Measurements from ENCODE around the gene TNF.

Gene TNF

DNA sequence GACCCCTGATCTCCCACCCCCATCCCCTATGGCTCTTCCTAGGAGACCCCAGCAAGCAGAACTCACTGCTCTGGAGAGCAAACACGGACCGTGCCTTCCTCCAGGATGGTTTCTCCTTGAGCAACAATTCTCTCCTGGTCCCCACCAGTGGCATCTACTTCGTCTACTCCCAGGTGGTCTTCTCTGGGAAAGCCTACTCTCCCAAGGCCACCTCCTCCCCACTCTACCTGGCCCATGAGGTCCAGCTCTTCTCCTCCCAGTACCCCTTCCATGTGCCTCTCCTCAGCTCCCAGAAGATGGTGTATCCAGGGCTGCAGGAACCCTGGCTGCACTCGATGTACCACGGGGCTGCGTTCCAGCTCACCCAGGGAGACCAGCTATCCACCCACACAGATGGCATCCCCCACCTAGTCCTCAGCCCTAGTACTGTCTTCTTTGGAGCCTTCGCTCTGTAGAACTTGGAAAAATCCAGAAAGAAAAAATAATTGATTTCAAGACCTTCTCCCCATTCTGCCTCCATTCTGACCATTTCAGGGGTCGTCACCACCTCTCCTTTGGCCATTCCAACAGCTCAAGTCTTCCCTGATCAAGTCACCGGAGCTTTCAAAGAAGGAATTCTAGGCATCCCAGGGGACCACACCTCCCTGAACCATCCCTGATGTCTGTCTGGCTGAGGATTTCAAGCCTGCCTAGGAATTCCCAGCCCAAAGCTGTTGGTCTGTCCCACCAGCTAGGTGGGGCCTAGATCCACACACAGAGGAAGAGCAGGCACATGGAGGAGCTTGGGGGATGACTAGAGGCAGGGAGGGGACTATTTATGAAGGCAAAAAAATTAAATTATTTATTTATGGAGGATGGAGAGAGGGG lies 1.9 kb upstream of the TNF start:
- DNase-seq = peak in 1 of 2 experiments; percentile 47

DNA sequence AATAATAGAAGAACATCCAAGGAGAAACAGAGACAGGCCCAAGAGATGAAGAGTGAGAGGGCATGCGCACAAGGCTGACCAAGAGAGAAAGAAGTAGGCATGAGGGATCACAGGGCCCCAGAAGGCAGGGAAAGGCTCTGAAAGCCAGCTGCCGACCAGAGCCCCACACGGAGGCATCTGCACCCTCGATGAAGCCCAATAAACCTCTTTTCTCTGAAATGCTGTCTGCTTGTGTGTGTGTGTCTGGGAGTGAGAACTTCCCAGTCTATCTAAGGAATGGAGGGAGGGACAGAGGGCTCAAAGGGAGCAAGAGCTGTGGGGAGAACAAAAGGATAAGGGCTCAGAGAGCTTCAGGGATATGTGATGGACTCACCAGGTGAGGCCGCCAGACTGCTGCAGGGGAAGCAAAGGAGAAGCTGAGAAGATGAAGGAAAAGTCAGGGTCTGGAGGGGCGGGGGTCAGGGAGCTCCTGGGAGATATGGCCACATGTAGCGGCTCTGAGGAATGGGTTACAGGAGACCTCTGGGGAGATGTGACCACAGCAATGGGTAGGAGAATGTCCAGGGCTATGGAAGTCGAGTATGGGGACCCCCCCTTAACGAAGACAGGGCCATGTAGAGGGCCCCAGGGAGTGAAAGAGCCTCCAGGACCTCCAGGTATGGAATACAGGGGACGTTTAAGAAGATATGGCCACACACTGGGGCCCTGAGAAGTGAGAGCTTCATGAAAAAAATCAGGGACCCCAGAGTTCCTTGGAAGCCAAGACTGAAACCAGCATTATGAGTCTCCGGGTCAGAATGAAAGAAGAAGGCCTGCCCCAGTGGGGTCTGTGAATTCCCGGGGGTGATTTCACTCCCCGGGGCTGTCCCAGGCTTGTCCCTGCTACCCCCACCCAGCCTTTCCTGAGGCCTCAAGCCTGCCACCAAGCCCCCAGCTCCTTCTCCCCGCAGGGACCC lies 981 bp upstream of the TNF start:
- DNase-seq = peak; percentile 76 to 78

DNA sequence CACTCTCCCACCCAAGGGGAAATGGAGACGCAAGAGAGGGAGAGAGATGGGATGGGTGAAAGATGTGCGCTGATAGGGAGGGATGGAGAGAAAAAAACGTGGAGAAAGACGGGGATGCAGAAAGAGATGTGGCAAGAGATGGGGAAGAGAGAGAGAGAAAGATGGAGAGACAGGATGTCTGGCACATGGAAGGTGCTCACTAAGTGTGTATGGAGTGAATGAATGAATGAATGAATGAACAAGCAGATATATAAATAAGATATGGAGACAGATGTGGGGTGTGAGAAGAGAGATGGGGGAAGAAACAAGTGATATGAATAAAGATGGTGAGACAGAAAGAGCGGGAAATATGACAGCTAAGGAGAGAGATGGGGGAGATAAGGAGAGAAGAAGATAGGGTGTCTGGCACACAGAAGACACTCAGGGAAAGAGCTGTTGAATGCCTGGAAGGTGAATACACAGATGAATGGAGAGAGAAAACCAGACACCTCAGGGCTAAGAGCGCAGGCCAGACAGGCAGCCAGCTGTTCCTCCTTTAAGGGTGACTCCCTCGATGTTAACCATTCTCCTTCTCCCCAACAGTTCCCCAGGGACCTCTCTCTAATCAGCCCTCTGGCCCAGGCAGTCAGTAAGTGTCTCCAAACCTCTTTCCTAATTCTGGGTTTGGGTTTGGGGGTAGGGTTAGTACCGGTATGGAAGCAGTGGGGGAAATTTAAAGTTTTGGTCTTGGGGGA lies 754 bp downstream of the TNF start:
- DNase-seq = peak in 1 of 2 experiments; percentile 43

DNA sequence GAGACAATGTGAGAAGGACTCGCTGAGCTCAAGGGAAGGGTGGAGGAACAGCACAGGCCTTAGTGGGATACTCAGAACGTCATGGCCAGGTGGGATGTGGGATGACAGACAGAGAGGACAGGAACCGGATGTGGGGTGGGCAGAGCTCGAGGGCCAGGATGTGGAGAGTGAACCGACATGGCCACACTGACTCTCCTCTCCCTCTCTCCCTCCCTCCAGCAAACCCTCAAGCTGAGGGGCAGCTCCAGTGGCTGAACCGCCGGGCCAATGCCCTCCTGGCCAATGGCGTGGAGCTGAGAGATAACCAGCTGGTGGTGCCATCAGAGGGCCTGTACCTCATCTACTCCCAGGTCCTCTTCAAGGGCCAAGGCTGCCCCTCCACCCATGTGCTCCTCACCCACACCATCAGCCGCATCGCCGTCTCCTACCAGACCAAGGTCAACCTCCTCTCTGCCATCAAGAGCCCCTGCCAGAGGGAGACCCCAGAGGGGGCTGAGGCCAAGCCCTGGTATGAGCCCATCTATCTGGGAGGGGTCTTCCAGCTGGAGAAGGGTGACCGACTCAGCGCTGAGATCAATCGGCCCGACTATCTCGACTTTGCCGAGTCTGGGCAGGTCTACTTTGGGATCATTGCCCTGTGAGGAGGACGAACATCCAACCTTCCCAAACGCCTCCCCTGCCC lies 1.7 kb downstream of the TNF start:
- DNase-seq = peak; percentile 70 to 71

DNA sequence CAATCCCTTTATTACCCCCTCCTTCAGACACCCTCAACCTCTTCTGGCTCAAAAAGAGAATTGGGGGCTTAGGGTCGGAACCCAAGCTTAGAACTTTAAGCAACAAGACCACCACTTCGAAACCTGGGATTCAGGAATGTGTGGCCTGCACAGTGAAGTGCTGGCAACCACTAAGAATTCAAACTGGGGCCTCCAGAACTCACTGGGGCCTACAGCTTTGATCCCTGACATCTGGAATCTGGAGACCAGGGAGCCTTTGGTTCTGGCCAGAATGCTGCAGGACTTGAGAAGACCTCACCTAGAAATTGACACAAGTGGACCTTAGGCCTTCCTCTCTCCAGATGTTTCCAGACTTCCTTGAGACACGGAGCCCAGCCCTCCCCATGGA lies 2.2 kb downstream of the TNF start:
- DNase-seq = no peak

DNA sequence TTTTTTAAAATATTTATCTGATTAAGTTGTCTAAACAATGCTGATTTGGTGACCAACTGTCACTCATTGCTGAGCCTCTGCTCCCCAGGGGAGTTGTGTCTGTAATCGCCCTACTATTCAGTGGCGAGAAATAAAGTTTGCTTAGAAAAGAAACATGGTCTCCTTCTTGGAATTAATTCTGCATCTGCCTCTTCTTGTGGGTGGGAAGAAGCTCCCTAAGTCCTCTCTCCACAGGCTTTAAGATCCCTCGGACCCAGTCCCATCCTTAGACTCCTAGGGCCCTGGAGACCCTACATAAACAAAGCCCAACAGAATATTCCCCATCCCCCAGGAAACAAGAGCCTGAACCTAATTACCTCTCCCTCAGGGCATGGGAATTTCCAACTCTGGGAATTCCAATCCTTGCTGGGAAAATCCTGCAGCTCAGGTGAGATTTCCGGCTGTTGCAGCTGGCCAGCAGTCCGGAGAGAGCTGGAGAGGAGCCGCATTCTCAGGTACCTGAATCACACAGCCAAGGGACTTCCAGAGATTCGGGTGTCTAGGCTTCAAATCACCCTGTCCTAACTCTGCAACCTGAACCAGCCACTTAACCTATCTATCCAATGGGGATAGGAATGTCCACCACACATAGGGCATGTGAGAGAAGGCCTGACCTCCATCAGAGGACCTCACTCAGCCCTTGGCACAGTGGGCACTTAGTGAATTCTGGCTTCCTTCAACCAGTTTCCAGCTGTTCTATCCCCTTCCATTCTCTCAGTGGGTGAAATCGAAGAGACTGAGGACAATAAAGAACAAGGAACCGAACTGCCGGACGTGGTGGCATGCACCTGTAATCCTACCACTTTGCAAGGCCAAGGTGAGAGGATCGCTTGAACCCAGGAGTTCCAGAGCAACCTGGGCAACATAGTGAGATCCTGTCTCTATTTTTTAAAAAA lies 3.1 kb downstream of the TNF start:
- DNase-seq = peak in 1 of 2 experiments; percentile 61

DNA sequence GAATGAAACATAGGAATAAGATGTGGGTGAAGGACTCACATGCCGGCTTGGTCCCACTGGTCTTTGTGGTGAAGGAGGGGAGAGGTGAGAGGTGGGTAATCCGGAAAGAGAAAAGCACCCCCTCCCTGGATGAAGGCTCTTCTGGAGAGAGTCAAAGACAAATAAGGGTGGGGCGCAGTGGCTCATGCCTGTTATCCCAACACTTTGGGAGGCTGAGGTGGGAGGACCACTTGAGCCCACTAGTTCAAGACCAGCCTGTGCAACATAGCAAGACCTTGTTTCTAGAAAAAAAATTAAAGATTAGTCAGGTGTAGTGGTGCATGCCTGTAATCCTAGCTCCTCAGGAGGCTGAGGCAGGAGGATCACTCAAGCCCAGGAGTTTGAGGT lies 3.7 kb downstream of the TNF start:
- peak in 1 of 2 experiments; percentile 64 for DNase-seq

DNA sequence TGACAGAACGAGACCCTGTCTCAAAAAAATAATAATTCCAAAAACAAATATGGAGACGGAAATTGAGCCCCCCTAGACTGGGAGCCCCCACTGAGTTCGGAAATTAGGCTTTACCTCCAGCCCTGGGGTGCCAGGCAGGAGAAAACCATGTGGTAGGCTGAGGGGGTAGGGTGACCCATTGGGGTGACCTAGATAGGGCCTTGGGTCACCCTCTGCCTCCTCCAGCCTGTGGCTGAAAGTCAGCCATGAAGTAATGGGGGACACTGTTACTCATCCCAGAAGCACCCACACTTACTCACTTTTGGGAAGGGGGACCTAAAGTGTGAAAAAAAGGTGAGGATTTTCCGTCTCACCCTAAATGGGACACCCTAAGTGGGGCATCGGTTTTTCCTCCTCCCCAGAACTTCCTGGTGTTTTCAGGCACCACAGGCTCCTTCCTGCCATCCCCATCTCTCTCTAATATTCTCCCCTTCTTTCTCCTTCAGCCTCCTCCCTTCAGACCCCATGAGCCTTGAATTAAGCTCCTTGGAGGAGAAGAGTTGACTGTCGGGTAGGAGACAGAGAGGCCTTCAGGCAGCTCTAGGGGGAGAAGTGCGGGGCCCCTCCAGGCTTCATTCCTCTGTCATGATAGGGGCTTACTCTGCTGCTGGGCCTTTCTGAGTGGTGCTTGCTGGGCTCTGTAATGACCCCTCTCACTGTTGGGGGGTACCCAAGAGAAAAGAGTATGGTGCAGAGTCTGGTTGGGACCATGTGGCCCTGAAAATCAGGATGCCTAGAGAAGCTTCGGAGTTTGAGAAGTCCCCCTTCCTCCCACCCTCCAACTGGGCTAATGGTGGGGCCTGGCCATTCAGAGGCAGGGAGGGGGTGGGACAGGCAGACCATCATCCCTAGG lies 4.4 kb downstream of the TNF start:
- peak; percentile 65 to 68 for DNase-seq

DNA sequence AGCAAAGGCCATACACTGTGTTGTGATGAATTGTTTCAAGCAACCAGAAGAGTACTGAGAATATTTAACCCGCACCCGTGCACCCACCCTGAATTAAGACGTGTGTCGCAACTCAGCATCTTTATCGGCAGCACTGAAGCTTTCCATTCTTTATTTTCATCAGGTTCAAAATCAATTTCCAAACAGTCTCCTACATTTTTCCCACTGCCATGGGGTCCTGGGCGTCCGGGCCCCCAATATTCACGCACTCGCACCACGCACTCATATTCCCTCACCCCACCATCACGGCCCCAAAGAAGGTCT lies 5.0 kb downstream of the TNF start:
- no peak for DNase-seq

DNA sequence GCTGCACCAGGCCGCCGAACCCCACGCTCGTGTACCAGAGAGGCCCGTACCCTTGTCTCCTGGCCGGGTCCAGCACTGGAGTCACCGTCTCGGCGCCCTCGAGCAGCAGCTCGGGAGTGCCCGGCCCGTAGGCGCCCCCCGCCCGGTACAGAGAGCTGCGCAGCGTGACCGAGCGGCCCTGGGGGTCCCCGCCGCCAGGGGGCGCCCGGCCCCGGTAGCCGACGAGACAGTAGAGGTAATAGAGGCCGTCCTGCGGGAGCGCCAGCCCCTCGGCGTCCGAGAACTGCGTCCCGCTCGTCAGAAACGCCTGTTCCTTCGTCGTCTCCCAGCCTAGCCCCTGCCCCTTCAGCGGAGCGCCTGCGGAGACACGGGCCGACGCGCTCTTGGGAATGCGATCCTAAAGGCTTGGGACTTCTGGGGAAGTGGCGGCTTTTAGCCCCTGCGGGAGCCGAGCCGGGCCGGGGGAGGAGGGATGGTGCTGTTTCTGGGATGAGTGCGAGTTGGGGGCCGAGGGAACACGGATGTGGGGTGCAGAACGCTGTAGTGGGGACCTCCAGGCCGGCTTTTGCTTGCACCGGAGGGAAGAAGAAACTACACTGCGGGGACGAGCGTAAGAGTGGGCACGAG lies 5.6 kb downstream of the TNF start:
- DNase-seq = peak; percentile 94 to 95

DNA sequence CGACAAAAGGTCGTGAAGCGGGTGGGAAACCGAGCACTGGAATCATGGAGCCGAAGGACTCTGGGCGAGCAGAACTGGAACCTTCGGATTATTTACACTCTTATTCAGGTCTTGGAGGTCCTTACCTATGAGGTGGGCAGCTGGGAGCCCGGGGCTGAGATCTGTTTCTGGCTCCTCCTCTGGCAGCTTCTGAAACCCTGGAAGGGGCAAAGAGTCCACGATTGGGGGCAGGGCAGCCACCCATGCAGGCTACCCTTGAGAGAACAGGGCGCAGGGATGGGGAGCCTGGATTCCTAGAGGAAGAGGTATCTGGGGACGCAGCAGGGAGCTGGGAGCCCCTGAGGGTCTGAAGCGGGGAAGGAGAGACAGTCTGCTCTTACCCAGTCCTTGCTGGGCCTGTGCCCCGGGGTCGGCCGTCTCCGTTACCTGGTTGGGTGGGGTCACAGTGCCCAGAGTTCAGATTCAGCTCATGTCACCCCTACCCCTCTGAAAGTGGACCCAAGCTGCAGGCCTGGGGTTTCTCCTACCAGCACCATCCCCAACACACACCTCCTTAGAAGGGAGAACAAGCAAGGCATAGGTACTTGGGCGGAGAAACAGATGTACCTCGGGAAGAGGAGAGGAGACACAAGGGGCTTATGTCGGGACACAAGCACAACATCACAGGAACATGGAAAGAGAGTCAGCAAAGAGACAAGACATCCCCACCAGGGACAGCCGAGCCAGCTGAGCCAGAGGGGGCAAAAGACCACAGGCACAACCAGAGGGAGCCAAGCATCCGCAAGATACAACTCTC lies 6.3 kb downstream of the TNF start:
- peak in 1 of 2 experiments; percentile 60 for DNase-seq

DNA sequence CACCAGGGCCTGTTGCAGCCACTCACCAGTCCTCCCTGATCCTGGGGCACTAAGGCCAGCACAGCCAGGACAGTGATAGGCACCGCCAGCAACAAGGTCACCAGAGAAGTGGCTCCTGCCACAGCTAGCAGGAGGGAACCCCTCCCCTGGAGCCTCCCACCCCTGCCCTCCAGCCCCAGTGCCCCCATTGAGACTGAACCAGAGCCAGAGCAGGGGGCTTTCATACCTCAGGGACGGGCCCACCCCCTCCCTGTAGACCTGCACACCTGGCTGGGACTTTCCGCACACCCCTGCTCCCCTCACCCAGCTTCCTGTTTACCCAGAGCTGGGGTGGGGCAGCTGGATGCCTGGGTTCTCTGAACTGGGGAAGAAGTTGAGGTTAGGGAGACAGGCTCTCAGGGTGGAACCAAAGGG lies 6.9 kb downstream of the TNF start, which contains the start of gene LTB:
Gene LTB, minus strand, starts transcription at position 195 of the 414 bp plus-strand sequence. Its CDS starts 7 bp downstream, at position 188.
- DNase-seq = peak in 1 of 2 experiments; percentile 57

DNA sequence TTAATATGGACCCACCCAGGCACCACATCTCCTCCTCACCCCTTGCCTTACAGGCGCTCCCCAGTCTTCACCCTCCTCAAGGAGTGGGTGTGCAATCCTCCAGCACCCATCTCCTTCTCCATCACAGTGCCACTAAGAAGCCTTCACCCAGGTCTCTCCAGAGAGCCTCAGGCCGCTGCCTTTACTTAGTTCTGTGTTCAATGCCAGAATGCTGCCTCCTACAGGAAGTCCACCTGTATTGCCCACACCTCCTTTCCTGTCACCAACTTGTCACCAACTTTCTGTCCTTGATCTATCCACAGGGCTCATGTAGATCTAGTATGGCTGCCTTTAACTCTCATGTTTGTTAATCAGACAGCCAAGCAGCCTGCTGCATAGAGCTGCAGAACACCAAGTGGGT lies 10.1 kb downstream of the TNF start:
- peak; percentile 69 to 71 for DNase-seq

DNA sequence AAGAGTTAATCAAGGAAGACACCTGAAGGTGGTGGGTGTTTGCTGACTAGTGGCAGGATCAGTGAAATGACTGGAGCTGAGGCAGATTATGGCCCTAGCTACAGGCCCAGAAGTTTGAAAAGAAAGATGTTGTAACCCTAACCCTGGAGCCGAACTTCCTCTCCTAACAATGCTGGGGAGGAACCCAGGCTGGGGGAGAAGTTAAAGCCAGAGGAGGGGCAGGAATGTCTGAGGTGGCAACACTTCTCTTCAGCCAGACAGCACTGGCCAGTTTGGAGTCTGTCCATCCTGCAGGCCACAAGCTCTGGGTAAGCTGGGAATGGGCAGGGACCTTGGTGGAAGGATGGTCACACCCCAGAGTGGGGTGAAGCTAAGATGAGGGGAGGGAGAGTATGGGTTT lies 10.6 kb downstream of the TNF start, which contains the start of gene LST1:
Gene LST1, plus strand, starts transcription at position 270 of the 400 bp plus-strand sequence. CDS start 1,023 bp downstream, outside the sequence.
- DNase-seq = no peak

DNA sequence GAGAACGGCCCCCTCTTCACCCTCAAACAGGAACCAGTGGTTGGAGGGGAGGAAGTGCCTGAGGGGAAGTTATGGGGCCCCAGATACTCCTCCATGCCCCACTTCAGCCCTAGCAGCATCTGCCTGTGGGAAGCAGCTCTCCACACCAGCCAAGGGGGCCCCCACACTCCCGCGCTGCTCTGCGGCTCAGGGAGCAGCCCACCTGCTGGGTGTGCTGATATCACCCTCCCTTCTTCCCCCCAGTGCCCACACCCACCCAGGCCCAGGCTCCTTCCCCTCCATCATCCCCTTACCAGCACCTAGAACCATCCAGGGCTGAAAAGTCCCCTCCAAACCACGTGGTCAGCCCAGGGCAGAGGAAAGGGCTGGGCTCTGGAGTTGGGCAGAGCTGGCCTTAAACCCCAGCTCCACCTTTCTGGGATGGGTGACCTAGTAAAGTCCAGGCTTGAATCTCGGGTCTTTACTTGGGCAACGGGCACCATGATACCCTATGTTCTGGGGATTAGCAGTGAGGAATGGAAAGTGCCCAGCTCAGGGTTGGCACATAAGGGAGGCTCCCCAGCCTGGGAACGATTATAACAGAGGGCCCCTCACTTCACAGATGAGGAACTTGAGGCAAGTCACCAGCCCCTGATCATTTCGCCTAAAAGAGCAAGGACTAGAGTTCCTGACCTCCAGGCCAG lies 11.4 kb downstream of the TNF start:
- DNase-seq = peak; percentile 44 to 49

DNA sequence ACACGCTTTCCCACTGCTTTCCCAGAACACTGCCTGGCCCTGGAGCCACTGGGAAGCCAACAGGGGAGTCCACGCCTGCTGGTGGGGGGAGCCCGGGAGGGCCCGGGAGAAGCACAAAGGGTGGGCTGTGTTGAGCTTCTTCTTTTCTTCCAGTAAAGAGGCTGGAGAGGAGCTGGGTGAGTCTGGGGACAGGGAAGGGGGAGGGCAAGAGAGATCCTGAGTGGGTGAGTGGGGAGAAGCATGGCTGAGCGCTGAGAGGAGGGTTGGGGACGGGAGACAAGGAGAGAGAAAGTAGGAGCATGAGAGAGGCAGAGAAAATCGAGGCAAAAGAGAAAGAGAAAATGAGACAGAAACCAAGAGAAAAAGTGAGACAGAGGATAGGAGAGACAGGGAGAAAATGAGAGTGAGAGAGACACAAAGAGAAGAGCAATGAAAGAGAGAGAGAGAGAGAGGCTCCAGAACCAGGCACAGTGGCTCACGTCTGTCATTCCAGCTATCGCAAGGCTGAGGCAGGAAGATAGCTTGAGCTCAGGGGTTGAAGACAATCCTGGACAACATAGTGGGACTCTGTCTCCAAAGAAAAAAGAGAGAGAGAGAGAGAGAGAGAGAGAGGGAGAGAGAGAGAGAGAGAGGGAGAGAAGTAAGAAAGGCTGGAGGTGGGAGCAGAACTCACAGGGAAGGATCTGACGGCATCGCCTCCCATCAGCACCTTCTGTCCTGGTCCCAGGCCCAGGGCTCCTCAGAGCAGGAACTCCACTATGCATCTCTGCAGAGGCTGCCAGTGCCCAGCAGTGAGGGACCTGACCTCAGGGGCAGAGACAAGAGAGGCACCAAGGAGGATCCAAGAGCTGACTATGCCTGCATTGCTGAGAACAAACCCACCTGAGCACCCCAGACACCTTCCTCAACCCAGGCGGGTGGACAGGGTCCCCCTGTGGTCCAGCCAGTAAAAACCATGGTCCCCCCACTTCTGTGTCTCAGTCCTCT lies 12.7 kb downstream of the TNF start:
- DNase-seq = peak; percentile 49
